Measurements from ENCODE around the gene ZNRF4. TPM values are rescaled to one million over a fixed set of nuclear protein-coding genes. Genes with fewer than 3 reads are reported as not detected.

ZNRF4 gene
- total and polyA plus RNA-seq, 10 of the 15 experiments (the other 5 are each of a cell fraction or from before 2014, with no cell fraction given): not detected

GRCh38 chr19:5445561-5446055 is 9.6 kb upstream of the ZNRF4 start:
- SMC1A ChIA-PET (ENCODE audit: uncharacterized antibody, unreplicated experiment): no interaction called here
- Histone ChIP-seq H3K36me3 (ENCODE audit: control insufficient read depth in 2 of 2, insufficient read depth in 2 of 2, low read length in 1 of 2) (no peaks in the 10 kb centered on the region), H4K20me1 (ENCODE audit: control insufficient read depth, insufficient read depth) (no peaks in the 10 kb centered on the region), H3K27ac (ENCODE audit: control insufficient read depth, insufficient read depth) (no peak overlapping the region), H3K27me3 (replicated peaks in 1 of 2; ENCODE audit: control insufficient read depth in 2 of 2, insufficient read depth in 2 of 2, low read length in 1 of 2) (no peaks in the 10 kb centered on the region), H3K4me3 (no peak overlapping the region), H2AFZ (ENCODE audit: control insufficient read depth, low read depth, low read length) (no peak overlapping the region), H3K9ac (ENCODE audit: control insufficient read depth, insufficient read depth, low read length) (no peak overlapping the region), H3K4me1 (ENCODE audit: control insufficient read depth, insufficient read depth, low read length) (no peaks in the 10 kb centered on the region), H3K9me3 (replicated peaks; ENCODE audit: control insufficient read depth, insufficient read depth, low read length) (no peaks in the 10 kb centered on the region), H3K79me2 (ENCODE audit: control insufficient read depth, insufficient read depth, low read length) (no peaks in the 10 kb centered on the region), H3K4me2 (ENCODE audit: control insufficient read depth, insufficient read depth) (no peak overlapping the region)
- RAD21 ChIA-PET (ENCODE audit: unreplicated experiment): no interaction called here
- no peak for ATAC-seq
- intact Hi-C loops (cut with micrococcal nuclease; ENCODE audit: unreplicated experiment) (no loop called here), in situ Hi-C loops (cut with MboI) (no loop called here)
- CTCF ChIA-PET: interaction anchor here (0.8 kb wide), 1 partner anchor 40 kb away, joined by 3 read pairs; no protein-coding TSS in a partner anchor
- FAIRE-seq: no peak
- 5% methylated on average over 5 of the region's 5 CpGs for WGBS (ENCODE audit: insufficient coverage, insufficient replicate concordance, low lambda C conversion rate, missing lambda C conversion rate)
- no peak for DNase-seq (ENCODE audit: low read depth, low spot score)
- POLR2A ChIA-PET: no interaction called here
- no TSS peak for BruUV-seq (replicated peaks)
- TF ChIP-seq BACH1 (IDR thresholded peaks at IDR 0.05; ENCODE audit: borderline replicate concordance) (no peak), MAX (IDR thresholded peaks at IDR 0.05; ENCODE audit: low read depth, low read length) (no peak), USF1 (IDR thresholded peaks at IDR 0.05; ENCODE audit: borderline replicate concordance, extremely low read length, insufficient read depth, low read depth, low read length) (no peak), ZNF592 (IDR thresholded peaks at IDR 0.05) (no peak), EP300 (IDR thresholded peaks at IDR 0.05; ENCODE audit: borderline replicate concordance in 1 of 2, control insufficient read depth in 1 of 2, low read depth in 2 of 2, low read length in 2 of 2) (no peak), YBX1 (IDR thresholded peaks at IDR 0.05) (no peak), KLF5 (IDR thresholded peaks at IDR 0.05; ENCODE audit: partially characterized antibody) (no peak), CBX3 (IDR thresholded peaks at IDR 0.05; ENCODE audit: borderline replicate concordance, low read depth) (no peak), RAD51 (IDR thresholded peaks at IDR 0.05) (no peak), IKZF2 (IDR thresholded peaks at IDR 0.05) (no peak), HDGF (IDR thresholded peaks at IDR 0.05) (no peak), SREBF2 (IDR thresholded peaks at IDR 0.05; ENCODE audit: low read length) (no peak)
- TF ChIP-seq, protein P1, sequence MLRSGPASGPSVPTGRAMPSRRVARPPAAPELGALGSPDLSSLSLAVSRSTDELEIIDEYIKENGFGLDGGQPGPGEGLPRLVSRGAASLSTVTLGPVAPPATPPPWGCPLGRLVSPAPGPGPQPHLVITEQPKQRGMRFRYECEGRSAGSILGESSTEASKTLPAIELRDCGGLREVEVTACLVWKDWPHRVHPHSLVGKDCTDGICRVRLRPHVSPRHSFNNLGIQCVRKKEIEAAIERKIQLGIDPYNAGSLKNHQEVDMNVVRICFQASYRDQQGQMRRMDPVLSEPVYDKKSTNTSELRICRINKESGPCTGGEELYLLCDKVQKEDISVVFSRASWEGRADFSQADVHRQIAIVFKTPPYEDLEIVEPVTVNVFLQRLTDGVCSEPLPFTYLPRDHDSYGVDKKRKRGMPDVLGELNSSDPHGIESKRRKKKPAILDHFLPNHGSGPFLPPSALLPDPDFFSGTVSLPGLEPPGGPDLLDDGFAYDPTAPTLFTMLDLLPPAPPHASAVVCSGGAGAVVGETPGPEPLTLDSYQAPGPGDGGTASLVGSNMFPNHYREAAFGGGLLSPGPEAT (IDR thresholded peaks at IDR 0.05; ENCODE audit: low read depth): no peak
- TF ChIP-seq, protein P2, sequence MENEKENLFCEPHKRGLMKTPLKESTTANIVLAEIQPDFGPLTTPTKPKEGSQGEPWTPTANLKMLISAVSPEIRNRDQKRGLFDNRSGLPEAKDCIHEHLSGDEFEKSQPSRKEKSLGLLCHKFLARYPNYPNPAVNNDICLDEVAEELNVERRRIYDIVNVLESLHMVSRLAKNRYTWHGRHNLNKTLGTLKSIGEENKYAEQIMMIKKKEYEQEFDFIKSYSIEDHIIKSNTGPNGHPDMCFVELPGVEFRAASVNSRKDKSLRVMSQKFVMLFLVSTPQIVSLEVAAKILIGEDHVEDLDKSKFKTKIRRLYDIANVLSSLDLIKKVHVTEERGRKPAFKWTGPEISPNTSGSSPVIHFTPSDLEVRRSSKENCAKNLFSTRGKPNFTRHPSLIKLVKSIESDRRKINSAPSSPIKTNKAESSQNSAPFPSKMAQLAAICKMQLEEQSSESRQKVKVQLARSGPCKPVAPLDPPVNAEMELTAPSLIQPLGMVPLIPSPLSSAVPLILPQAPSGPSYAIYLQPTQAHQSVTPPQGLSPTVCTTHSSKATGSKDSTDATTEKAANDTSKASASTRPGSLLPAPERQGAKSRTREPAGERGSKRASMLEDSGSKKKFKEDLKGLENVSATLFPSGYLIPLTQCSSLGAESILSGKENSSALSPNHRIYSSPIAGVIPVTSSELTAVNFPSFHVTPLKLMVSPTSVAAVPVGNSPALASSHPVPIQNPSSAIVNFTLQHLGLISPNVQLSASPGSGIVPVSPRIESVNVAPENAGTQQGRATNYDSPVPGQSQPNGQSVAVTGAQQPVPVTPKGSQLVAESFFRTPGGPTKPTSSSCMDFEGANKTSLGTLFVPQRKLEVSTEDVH (IDR thresholded peaks at IDR 0.05; ENCODE audit: low read depth, partially characterized antibody): no peak

All from GM12878 (cell line).